ENCODE data around the gene ARAP2.

ARAP2 gene

DNA sequence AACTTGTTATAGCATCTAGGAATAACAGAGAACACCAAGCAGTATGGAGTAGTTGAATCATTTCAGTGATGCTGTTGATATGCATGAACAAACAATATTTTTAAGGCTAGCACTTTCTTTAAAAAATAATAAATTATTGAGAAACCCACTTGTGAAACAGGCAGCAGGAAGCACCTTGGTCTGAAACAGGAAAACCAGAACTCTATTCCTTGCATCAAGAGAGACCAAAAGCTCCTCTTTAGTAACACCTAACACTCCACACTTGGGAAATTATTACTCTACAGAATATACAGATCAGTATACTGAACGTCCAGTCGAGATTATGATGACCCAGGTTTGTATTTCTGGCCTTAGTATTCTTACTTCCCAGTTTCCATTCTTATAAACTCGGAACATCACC lies 129.0 kb downstream of the ARAP2 start:
- DNase-seq (ENCODE audit: low read depth, low spot score), result no peak

DNA sequence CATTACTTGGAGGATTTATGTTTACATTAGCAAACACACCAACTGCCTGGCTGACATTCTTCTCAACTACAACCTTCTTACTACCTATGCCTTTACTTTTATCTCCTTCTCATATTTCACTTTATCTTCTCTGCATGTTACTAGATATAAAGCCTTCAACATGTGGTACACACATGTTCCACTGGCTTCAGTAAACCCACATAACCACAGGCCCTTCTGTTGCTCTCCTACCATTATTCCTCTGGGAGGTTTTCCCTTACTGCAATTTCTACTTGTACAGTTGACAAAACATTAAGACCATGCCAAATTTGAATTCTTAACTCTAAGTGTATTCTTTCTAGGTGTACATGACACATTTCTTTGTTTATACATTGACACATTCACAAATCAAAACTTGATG lies 133.1 kb downstream of the ARAP2 start:
- DNase-seq (ENCODE audit: low read depth, low spot score), result no peak

DNA sequence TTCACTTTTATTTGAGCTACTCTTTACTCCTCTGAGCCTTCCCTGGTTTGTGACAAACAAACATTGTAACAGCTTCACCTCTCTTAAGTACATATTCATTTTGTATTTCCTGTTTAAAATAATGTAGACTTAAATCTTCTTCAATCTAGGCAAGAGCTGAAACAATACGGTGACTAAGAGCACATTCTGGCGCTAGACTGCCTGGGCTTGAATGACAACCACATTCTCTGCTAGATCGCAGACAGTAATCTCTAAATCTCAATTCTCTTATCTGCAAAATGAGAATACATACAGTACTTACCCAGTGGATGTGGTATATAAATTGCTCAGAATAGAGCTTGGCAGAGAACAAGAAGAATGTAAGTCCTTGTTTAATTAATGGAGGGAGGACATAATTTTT lies 144.8 kb downstream of the ARAP2 start:
- no peak for DNase-seq (ENCODE audit: low read depth, low spot score)

DNA sequence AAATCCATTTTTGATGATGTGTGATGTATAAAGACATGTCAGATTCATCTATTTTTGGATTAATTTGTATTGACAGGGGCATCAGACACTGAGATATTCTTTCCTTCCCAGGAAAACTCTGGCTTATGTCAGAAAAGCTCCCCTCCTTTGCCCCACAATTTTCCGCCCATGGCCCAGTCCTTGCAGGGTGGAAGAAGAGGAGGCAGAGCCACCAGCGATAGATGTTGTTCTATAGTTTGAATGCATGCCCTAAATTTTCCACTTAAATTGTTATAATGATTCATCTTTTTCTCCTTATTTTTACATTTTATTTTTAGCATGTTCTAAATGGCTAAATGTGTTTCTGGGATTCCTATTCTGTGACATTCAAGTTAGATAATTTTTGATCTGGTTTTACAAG lies 149.3 kb downstream of the ARAP2 start:
- DNase-seq (ENCODE audit: low read depth, low spot score), result no peak

DNA sequence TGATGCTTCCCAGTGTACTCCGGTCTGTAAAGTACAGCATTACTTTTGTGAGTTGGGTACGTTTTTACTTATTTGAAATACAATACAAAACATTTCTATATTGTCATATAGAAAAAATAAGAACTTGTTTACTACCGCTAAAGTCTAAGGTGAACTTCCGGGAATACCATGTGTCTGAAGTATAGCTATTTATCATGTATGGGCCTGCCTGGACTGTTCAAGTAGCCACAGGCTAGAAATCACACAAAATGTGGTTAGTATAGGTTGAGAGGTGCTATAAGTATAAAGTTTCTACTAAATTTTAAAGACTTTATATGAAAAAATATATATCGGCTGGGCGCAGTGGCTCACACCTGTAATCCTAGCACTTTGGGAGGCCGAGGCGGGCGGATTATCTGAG lies 152.3 kb downstream of the ARAP2 start:
- DNase-seq (ENCODE audit: low read depth, low spot score), result no peak

DNA sequence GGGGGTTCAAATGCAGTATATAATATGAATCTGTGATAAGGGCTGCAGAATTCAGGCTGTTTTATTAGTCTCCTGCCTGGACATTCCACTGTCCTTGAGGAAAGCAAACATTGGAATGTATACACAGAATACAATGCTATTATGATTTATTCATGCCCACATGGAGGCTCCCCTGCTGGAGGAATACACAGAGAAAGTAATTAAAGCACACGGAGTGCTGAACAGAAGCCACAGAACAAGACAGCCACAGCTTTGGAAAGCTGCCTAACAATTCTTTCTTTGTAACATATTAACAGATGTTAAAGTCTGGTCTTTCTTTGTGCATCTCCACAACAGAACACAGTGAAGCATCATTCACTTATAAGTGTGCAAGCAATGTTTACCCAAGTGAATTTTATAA lies 155.8 kb downstream of the ARAP2 start:
- DNase-seq (ENCODE audit: low read depth, low spot score), result peak; percentile 69

DNA sequence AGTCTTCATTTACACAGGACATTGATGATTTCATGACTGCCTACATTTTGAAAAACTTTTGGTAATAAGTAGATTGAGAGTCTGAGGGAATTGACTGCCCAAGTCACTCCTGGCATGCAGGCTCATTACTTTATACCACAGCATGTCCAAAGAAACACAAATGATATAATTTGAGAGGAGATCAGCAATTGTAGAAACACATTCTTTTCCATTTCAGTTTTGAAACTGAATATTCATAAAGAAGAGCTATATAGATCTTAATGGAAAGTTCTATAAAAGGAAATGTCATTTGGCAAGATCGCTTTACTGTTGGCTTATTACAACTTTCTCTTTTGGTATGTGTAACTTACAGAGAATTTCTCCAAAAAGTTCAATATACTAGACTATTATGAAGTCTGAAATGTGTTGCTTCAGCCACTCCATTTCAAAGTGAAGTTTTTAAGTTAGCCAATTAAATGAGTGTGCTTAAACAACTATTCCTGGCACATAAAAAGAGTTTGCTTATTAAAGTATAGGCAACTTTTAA lies 158.0 kb downstream of the ARAP2 start:
- no peak for DNase-seq (ENCODE audit: low read depth, low spot score)

DNA sequence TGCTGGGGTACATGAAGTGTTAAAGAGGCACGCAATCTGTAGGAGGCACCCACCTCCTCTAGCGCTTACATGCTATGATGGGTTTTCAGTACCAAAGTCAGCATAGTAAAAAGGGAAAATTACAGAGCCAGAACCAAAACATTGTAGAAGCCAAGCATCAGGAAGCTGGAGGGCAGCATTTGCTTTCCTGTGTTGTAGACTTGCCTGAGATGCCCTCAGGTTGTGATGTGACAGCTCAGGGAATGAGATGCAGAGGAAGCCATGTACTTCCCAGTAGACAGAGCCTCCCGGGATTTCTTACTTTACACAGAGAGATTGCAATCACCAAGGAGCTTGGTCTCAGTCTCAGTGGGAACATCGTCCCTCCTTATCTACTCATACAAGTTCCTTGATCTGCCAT lies 161.5 kb downstream of the ARAP2 start:
- no peak for DNase-seq (ENCODE audit: low read depth, low spot score)

DNA sequence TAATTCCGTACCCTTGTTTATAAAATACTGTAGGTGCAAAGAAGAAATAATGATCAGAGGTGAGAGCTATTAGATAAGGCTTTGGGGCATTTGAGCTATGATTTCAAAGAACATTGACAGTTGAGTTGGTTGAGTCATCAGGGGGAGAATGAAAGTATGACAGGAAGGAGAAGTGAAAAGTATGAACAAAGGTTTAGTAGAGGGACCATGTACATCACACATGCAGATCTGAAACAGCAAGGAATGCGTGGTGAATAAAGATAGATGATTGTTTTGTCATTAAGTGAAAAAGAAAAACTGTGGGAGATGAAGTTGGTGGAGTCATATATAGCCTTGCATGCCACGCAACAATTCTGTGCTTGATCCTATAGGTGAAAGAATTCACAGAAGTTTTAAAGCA lies 163.1 kb downstream of the ARAP2 start:
- no peak for DNase-seq (ENCODE audit: low read depth, low spot score)

DNA sequence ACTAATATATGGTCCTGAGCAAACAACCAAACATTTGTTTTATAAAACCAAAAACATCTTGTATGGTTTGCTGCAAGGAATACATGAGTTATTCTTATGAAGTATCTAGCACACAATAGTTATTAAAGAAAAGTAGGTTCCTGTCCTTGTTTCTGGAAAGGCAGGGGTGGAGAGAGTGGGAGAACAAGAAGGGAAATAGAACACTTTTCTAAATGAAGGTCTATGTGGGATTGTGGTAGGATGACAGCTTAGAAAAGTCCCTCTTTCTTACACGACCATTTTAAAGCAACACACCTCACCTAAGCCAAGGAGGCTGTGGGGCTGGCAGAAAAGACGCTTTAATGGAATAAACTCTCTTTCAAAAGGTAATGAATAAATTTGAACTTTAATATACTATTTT lies 164.6 kb downstream of the ARAP2 start:
- no peak for DNase-seq (ENCODE audit: low read depth, low spot score)

DNA sequence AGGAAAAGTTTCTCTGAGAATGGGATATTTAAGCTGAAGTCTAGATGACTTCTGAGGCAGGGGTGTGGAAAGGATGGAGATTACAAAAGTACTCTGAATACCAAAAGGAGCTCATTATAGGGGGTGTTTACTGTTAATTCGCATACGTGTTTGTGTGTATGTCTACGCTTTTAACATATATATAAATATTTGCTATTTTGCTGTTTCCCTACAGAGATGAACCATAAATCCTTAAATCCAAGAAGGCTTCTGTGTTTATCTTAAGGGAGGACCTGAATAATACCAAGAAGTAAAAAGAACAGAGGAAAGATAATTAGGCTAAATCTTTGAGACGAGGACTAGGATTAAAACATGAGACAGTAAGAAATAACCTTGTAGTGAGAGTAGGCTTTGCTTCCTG lies 166.0 kb downstream of the ARAP2 start:
- no peak for DNase-seq (ENCODE audit: low read depth, low spot score)

DNA sequence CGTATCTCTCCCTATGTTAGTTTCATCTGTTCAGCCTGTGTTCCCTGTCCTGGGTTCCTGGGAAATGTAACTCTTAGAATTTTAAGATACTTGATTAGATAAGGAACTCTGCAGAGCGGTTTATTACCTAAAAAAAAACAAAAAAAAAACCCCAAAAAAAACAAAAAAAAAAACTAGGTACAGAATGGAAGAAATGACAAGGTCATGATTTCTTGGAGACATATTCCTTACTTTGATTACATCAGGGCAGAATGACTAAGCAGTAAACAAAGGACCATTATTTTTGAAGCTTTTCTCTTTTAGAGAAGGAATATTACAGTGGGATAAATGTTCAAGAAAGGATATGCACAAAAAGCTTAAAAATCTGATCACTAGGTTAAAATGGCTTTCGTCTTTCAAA lies 171.8 kb downstream of the ARAP2 start:
- no peak for DNase-seq (ENCODE audit: low read depth, low spot score)

DNA sequence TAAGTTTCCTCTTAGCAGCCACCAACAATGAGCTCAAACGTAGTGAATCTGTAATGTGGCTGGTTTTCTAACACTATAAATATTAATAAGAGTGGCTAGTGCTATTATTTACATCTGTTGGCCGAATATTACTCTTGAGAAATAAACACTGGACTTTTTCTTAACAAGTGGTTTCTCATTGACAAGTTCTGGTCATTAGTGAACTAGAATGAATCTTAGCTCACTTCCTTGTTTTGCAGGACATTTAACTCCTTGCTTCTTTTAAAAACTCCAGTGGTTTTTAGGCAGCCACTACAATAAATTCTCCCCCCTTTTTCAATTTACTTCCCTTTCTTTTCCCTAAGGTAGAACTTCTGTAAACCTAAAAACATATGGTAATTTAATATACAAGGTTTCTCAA lies 177.2 kb downstream of the ARAP2 start:
- no peak for DNase-seq (ENCODE audit: low read depth, low spot score)

DNA sequence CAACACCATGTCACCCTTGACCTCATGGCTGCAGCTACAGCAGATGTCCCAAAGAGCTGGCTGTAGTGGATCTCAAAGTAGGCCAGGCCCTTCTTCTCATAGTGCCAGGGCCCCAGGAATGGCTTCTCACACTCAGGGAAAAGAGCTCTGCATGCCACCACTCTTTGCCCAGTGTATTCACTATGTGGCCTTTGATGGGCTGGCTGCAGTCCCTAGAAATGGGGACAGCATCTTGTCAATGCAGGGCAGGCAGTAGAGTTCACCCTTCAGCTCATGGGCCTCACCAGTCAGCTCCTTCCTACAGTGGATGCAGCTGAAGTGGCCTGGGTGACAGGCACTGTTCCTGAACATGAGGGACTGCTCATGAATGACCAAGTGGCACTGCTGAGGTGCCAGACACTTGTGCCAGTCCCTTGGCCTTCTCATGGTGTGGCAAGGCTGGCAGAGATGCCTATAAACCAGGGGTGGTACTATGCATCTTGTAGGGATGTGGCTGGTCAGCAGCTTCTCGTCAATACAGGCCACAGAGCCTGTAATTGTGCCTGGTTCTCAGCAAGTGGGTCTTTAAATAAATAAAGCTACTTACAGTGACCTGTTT lies 178.9 kb downstream of the ARAP2 start:
- no peak for DNase-seq (ENCODE audit: low read depth, low spot score)

DNA sequence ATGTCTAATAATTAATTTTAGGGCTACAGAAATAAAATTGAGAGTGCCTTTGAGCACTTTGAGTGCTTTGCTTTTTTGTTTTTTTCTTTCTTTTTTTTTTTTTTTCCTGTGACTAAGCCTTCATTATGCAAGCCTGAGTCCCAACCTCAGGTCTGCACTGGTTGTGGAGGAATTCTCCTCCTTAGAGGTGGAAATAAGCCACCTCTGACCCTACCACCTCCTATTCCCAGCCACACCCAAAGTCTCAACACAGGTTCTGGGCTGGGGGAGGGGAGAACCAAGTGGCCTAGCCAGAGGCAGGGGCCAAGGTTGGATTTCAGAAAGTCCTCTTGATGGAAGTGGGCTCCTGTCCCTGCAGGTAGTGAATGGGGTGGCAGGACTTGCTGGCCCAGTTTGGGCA lies 180.2 kb downstream of the ARAP2 start:
- DNase-seq (ENCODE audit: low read depth, low spot score), result peak; percentile 24

DNA sequence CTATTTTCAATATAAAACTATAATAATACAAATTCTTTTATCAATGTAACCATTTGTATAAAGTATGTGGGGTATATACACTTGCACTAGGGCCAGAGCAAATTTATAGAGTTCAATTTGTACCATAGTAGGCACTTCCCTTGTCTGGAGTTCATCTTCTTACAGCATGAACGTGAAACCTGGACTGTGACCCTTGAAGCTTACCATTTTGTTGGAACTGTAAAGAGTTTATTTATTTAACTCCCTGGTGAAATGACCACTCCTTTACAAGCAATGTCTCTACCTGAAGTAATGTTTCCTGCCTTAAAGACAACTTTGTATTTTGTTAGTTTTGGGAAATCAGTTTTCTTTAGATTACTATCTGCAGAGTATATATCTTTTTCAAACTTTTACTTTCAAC lies 188.2 kb downstream of the ARAP2 start:
- DNase-seq (ENCODE audit: low read depth, low spot score), result no peak

DNA sequence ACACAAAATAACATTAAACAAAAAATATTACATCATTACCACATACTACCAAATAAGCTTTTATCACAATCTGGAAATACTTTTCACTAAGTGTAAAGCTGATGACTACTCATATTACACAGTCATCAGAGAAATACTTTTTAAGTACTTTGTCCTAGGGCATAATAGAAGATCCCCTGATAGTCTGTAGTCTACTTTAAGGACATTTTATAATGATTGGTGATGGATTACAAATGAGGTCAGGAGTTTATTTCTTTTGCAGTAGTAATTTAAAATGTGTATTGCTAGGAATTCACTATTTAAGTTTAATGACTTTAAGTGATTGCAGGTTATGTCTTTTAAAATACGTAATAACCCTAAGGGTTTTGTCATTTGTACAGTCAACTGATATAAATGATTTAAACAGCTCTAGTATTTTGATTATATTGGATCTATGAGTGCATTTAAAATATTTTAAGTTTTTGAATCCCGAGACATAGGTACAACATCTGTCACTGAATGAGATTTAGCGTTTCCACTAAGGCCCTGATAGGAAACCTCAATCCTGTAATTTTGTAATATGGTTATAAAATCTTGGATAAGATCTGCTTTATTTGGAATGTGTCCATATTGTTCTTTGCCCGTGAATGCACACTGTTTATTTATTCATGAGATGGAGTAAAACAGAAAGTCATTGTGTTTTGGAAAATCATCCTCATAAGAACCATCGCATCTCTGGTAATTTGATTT lies 189.5 kb downstream of the ARAP2 start:
- peak; percentile 47 for DNase-seq (ENCODE audit: low read depth, low spot score)

DNA sequence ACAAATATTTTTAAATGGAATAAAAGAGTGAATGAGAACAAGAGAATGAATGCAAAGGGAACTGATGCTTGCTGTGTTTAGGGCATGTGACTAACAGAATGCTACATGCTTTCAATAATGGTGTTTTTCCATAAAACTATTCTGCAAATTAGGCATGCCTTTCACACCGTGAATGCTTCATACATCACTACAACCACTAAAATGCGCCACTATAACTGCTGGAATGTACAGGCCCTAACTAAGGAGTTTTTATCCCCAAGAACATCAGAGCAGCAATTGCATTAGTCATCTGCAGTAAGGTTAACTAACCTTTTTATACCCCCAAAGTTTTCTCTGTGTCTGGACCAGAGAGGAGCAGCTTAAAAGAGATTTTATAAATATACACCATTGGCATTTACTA lies 190.4 kb downstream of the ARAP2 start:
- DNase-seq (ENCODE audit: low read depth, low spot score), result peak; percentile 92

DNA sequence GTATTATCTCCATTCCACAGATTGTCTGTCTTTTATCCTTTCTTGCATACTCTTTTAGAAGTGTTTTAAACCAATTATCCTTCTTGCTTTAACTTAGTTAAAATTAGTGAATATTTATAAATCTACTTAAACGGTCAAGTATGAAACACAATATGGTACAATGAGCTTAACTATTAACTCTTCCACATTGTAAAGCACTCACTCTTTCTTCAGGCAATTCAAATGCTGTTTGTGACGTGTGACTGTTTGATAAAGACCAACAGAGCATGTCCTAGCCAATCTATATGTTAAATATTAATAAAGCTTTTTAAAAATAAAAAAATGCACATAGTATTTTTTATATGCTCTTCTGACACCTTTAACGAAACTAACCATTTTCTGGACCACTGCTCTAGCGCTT lies 192.7 kb downstream of the ARAP2 start:
- DNase-seq (ENCODE audit: low read depth, low spot score), result no peak

DNA sequence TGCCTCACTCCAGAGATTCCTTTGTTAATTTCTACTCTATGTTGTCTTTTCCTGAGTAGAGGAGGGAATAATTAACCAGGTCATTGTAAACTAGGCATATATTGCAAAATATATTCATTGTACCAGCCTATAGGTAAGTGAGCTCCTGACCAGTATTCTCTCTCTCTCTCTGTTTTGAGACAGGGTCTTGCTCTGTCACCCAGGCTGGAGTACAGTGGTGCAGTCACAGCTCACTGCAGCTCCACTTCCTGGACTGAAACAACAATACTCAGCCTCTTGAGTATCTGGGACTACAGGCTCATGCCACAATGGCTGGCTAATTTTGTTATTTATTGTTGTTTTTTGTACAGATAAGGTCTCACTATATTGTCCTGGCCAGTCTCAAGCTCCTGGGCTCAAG lies 198.3 kb downstream of the ARAP2 start:
- DNase-seq (ENCODE audit: low read depth, low spot score), result no peak

DNA sequence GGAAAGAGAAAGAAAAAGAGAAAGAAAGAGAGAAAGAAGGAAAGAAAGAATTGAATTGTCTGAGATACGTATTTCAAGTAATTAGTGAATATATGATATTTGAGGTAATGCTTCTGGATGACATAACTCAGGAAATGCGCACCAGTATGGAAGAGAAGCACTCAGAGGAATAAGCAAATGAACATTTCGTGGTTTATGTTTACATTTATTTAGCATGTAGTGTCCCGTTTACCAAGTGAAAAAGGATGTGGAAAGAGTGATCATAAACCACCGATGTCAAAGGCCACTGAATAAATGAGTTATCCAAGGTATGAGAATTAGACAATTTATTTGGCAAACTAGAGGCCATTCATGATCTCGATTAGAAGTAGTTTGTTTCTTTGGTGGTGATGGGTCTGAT lies 200.4 kb downstream of the ARAP2 start:
- DNase-seq (ENCODE audit: low read depth, low spot score), result no peak

DNA sequence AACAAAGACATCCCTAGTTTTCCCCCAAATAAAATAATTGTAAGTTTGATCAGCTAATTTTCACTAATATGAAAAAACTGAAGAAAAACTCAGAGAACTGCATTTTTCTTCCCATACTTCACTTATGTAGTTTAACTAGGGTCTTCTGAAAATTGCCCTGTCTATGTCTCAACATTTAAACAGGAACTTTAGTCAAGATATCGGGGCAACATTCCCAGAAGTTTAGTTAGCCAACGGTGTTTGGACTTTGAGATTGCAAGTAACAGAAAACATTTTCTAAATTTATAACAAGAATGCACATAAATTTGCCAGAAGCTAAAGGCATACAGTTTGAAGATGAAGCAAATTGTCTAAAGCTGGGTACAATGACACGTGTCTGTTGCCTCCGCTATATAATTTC lies 201.1 kb downstream of the ARAP2 start:
- no peak for DNase-seq (ENCODE audit: low read depth, low spot score)

DNA sequence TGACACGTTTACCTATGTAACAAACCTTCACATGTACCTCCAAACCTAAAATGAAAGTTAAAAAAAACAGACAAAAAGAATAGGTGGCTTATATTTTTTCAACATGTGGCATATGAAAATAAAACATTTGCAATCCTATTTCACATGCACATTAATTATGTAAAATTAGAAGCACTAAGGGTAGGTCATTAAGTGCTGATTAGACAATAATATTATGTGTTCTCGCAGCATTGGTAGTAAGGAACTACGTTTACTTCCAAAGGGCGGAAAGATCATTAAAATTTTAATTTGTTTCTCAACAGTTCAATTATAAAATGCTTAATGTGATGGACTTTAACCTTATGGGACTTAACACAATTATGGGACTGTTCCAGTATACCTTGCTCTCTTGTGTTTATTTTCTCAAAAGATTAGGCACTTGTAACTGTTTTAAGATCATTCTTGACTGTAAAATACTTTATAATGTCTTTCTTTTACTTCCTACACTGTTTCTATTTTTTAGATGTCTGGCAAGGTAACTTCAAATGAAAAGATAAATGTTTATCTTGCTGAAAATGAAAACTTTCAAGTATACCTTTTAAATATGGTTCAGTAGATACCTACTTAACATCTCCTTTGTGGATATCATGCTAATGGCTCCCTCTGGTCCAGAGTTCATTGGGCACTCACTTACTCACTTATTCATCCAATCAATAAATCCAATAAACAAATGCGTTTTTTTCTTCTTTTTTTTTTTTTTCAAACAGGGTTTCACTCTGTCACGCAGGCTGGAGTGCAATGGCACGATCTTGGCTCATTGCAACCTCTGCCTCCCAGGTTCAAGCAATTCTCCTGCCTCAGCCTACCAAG lies 202.0 kb downstream of the ARAP2 start:
- DNase-seq (ENCODE audit: low read depth, low spot score), result no peak
